OCI-LY1 (cell line): ENCODE results near the gene GJA9.

Source experiments
- H2AFZ ChIP-seq: fragments of 200-600 bp; sonication (generic), shearing (Covaris generic); 2 replicates; pipeline ENCODE4 v1.6.0; 2014; ENCODE audit warnings: antibody characterized with exemption, mild to moderate bottlenecking, low read length
- H3F3A ChIP-seq: fragments of 200-600 bp; sonication (generic), shearing (Covaris generic); 2 replicates; pipeline ENCODE4 v1.6.0; 2014; ENCODE audit warnings: mild to moderate bottlenecking, antibody characterized with exemption, low read length, moderate library complexity; ENCODE audit not compliant: insufficient read depth
- H3K27ac ChIP-seq: fragments of 200-600 bp; sonication (generic); 2 replicates; pipeline ENCODE4 v1.5.1; 2014; ENCODE audit warnings: low read length, mixed run types, mild to moderate bottlenecking, low read depth; ENCODE audit not compliant: poor library complexity, severe bottlenecking
- H3K27me3 ChIP-seq: fragments of 200-600 bp; sonication (generic); 2 replicates; pipeline ENCODE4 v1.6.0; 2014; ENCODE audit warnings: antibody characterized with exemption, mild to moderate bottlenecking, low read length, moderate library complexity; ENCODE audit not compliant: insufficient read depth
- H3K36me3 ChIP-seq: fragments of 200-600 bp; sonication (generic); 2 replicates; pipeline ENCODE4 v1.6.1; 2014; ENCODE audit warnings: mild to moderate bottlenecking, antibody characterized with exemption, low read length, moderate library complexity, mixed read lengths; ENCODE audit not compliant: insufficient read depth
- H3K4me1 ChIP-seq: fragments of 200-600 bp; sonication (generic); 2 replicates; pipeline ENCODE4 v1.5.1; 2014; ENCODE audit warnings: mild to moderate bottlenecking, low read length, moderate library complexity; ENCODE audit not compliant: insufficient read depth, severe bottlenecking
- H3K4me2 ChIP-seq: fragments of 200-600 bp; sonication (generic), shearing (Covaris generic); 2 replicates; pipeline ENCODE4 v1.6.1; 2014; ENCODE audit warnings: low read length
- H3K4me3 ChIP-seq: fragments of 200-600 bp; sonication (generic); 2 replicates; pipeline ENCODE4 v1.5.1; 2014; ENCODE audit warnings: low read length, low read depth, mild to moderate bottlenecking, mixed read lengths; ENCODE audit not compliant: poor library complexity, severe bottlenecking
- H3K79me2 ChIP-seq: fragments of 200-600 bp; shearing (Covaris generic); 2 replicates; pipeline ENCODE4 v1.6.1; 2016; ENCODE audit warnings: mixed run types, low read length, mixed read lengths; ENCODE audit not compliant: insufficient read depth
- H3K9ac ChIP-seq: fragments of 200-600 bp; sonication (generic), shearing (Covaris generic); 2 replicates; pipeline ENCODE4 v1.6.1; 2014; ENCODE audit warnings: mild to moderate bottlenecking, low read length, mixed read lengths
- H3K9me2 ChIP-seq: fragments of 200-600 bp; sonication (generic), shearing (Covaris generic); 2 replicates; pipeline ENCODE4 v1.6.1; 2014; ENCODE audit warnings: low read depth, mild to moderate bottlenecking, low read length, mixed read lengths
- H3K9me3 ChIP-seq: fragments of 200-600 bp; shearing (Covaris generic); 2 replicates; pipeline ENCODE4 v1.6.1; 2014; ENCODE audit warnings: low read length, mixed read lengths
- H4K20me1 ChIP-seq: fragments of 200-600 bp; sonication (generic), shearing (Covaris generic); 2 replicates; pipeline ENCODE4 v1.6.0; 2016; ENCODE audit warnings: mild to moderate bottlenecking, low read length; ENCODE audit not compliant: insufficient read depth
- CTCF ChIP-seq: fragments of 200-600 bp; sonication (generic), shearing (Covaris generic); IDR thresholded peaks from 2 replicates; pipeline ENCODE4 v1.5.1; 2017; ENCODE audit warnings: mild to moderate bottlenecking, antibody characterized with exemption, low read length, moderate library complexity, mixed read lengths
- EZH2 ChIP-seq: fragments of 200-600 bp; sonication (generic), shearing (Covaris generic); IDR thresholded peaks from 2 replicates; pipeline ENCODE4 v1.8.0; 2017; ENCODE audit warnings: borderline replicate concordance, mixed run types, mild to moderate bottlenecking, antibody characterized with exemption, low read length, moderate library complexity, mixed read lengths

GJA9 gene

GRCh38 chr1:38834221-38834782 lies 47.1 kb downstream of the GJA9 start:
- no peaks in the 10 kb centered on the region for H3K4me1 ChIP-seq
- 0 out of 2 replicates have a peak, but pooled peaks cover 4% of the 10 kb centered on the region for H3K27me3 ChIP-seq
- H3K27ac ChIP-seq = no peak overlapping the region
- no peaks in the 10 kb centered on the region for H3K79me2 ChIP-seq
- no peak overlapping the region for H3K4me3 ChIP-seq
- no peaks in the 10 kb centered on the region for H3K9me3 ChIP-seq
- H3K9me2 ChIP-seq = no peaks in the 10 kb centered on the region
- H3F3A ChIP-seq = no peaks in the 10 kb centered on the region
- H3K9ac ChIP-seq = no peak overlapping the region
- TF ChIP-seq CTCF (no peak), EZH2 (no peak)
- H3K36me3 ChIP-seq = peaks cover 12% of the 10 kb centered on the region
- no peak overlapping the region for H2AFZ ChIP-seq
- no peaks in the 10 kb centered on the region for H4K20me1 ChIP-seq
- H3K4me2 ChIP-seq = no peak overlapping the region

- Histone ChIP-seq H4K20me1 (no peaks in the 10 kb centered on the region), H3K9me3 (no peaks in the 10 kb centered on the region), H3K9ac (no peak overlapping the region), H3K4me2 (no peak overlapping the region), H3K27me3 (0 out of 2 replicates have a peak, but pooled peaks cover 4% of the 10 kb centered on the region), H3K9me2 (no peaks in the 10 kb centered on the region), H3K4me3 (no peak overlapping the region), H3F3A (no peaks in the 10 kb centered on the region), H3K79me2 (no peaks in the 10 kb centered on the region), H3K36me3 (0 out of 2 replicates have a peak, but pooled peaks cover under 1% of the 10 kb centered on the region), H3K27ac (no peak overlapping the region), H3K4me1 (no peaks in the 10 kb centered on the region), H2AFZ (no peak overlapping the region)
- TF ChIP-seq EZH2 = no peak
Measured at GRCh38 chr1:38833146-38833545, 48.2 kb downstream of the GJA9 start.

- no peak for TF ChIP-seq EZH2
- no peak for TF ChIP-seq CTCF
- Histone ChIP-seq H3K79me2 (no peaks in the 10 kb centered on the region), H3K27me3 (0 out of 2 replicates have a peak, but pooled peaks cover 4% of the 10 kb centered on the region), H3K4me2 (no peak overlapping the region), H4K20me1 (no peaks in the 10 kb centered on the region), H3K9ac (no peak overlapping the region), H3K4me3 (no peak overlapping the region), H3K4me1 (no peaks in the 10 kb centered on the region), H3K27ac (no peak overlapping the region), H3K36me3 (no peaks in the 10 kb centered on the region), H3K9me3 (no peaks in the 10 kb centered on the region), H2AFZ (no peak overlapping the region), H3K9me2 (no peaks in the 10 kb centered on the region), H3F3A (no peaks in the 10 kb centered on the region)
Measured at GRCh38 chr1:38832370-38832734, 49.0 kb downstream of the GJA9 start.
